Testis (tissue), 2 donors: ENCODE data around the gene CXCL6.

Experiments used
- POLR2A ChIP-seq: fragments of 450-650 bp; IDR thresholded peaks from one replicate; pipeline ENCODE4 v1.6.1; 2017; ENCODE audit warnings: antibody characterized with exemption, mild to moderate bottlenecking, moderate library complexity
- TF ChIP-seq, protein P1 (sequence below), 3 experiments: fragments of 450-650 bp in 2 of 3; fragments of 200-600 bp in 1 of 3; sonication (generic) in 1 of 3; IDR thresholded peaks; one replicate each; pipeline ENCODE4 v1.5.1; 2016 to 2019; ENCODE audit warnings: antibody characterized with exemption in 3 of 3, mild to moderate bottlenecking in 2 of 3, moderate library complexity in 1 of 3

DNA sequence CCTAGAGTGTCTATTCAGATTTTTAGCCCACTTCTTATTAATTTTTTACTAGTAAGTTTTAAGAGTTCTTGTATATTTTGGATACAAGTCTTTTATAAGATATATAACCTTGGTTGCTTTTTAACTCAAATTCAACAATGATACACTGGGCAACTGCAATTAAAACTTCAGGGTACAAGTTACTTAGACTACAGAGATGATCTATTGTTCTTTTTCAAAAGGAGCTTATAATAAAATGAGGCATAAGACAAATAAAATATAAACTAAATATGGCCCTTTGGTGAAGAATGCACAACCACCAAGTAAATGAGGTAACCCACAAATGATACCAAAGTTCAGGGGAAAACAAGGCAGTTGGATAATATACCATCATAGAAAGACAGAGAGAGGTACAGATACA lies 37.6 kb upstream of the CXCL6 start:
- TF ChIP-seq, protein P1, sequence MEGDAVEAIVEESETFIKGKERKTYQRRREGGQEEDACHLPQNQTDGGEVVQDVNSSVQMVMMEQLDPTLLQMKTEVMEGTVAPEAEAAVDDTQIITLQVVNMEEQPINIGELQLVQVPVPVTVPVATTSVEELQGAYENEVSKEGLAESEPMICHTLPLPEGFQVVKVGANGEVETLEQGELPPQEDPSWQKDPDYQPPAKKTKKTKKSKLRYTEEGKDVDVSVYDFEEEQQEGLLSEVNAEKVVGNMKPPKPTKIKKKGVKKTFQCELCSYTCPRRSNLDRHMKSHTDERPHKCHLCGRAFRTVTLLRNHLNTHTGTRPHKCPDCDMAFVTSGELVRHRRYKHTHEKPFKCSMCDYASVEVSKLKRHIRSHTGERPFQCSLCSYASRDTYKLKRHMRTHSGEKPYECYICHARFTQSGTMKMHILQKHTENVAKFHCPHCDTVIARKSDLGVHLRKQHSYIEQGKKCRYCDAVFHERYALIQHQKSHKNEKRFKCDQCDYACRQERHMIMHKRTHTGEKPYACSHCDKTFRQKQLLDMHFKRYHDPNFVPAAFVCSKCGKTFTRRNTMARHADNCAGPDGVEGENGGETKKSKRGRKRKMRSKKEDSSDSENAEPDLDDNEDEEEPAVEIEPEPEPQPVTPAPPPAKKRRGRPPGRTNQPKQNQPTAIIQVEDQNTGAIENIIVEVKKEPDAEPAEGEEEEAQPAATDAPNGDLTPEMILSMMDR (IDR thresholded peaks at IDR 0.05), result no peak
- no peak for TF ChIP-seq POLR2A
